ENCODE data around the gene NUP188.
"Not testable (repeated sequence)": the region's sequence is repeated elsewhere in the genome, so short reads cannot be mapped to it uniquely, and the experiment has no call there.

NUP188 gene

DNA sequence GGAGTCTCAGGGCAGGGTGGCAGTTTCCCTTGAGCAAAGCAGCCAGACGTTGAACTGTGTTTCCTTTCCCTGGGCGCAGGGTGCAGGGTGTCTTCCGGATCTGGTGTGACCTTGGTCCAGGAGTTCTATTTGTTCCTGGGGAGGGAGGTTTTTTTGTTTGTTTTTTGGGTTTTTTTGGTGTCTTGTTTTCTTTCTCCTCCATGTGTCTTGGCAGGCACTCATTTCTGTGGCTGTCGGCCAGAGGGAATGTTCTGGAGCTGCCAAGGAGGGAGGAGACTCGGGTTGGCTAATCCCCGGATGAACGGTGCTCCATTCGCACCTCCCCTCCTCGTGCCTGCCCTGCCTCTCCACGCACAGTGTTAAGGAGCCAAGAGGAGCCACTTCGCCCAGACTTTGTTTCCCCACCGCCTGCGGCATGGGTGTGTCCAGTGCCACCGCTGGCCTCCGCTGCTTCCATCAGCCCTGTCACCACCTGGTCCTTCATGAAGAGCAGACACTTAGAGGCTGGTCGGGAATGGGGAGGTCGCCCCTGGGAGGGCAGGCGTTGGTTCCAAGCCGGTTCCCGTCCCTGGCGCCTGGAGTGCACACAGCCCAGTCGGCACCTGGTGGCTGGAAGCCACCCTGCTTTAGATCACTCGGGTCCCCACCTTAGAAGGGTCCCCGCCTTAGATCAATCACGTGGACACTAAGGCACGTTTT, 30.2 kb upstream of the NUP188 start:
- no peak for DNase-seq

DNA sequence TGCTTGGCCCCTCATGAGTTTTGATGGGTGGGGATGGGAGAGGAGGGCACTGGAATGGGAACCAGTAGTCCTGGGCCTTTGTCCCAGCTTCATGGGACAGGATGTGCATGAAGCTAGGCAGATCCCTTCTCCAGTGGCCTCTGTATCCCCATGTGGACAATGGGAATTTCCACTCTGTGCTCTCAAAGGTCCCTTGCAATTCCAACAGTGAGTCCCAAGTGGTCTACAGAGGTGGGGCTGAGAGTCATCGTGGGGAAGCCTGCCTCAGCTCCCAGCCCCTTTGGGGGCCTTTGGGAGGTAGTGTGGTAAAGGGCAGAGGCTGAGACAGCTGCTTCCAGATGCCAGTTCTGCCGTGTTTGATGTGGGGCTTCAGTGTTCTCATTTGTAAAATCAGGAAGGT, 28.6 kb upstream of the NUP188 start:
- no peak for DNase-seq

DNA sequence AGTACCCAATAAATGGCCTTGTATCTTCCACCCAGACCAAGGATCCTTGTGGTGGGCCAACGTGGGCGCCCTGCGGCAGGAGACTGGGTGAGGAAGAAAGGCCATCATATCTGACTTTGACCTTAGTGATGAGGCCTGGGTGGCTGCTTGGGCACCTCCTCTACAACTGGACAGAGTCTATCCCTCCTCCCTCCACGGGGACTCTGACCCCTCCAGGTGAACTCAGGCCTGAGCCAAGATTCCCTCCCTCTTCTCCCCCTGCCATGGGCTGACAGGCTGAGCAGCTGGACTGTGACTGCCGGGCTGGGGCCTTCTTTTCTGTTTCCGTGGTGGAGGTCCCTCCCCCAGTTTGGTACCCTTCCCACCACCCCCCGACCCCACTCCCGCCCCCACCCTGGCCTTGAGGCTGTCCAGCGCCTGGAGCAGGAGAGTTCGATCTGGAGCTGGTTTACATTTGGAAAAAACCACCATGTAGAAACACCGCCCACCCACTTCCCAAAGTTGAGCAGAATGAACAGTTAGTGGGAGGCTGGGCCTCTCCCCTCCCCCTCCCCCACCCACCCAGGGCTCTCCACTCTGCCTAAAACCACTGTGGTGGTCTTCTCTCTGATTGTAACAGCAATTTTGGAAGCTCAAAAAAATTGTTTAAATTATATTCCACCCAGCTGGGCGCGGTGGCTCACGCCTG, 28.0 kb upstream of the NUP188 start:
- DNase-seq = no peak

DNA sequence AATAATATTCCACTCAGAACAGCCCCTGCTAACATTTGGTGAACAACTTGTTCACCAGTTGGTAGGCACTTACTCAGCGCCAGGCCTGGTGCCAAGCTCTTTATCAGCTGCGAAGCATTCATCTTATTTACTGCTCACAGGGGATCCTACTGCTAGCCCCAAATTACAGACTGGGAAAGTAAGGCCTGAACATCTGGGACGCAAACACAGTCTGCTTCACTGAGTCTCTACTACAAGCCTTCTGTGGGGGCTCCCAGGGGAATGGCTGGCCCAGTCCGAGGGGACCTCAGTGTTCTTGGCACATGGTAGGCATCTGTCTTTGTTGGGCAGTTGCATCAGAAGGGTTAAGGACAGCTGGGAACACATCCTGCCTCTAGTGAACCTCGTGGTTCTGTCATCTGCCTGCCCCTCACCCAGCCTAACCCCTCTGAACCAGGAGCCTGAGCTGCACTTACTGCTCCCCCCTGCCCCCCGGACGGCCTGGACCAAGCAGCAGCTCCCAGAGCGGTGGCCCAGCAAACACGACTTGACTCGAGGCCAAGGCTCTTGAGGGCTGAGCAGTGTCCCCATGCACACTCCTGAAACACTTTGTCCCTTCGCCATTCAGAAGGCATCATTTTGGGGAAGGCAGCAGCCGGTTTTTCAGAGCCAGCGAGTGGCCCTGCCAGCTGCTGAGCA, 27.0 kb upstream of the NUP188 start, which contains the start of gene PHYHD1:
PHYHD1 (plus strand) TSS at position 602 of the 678 bp plus-strand sequence. CDS start 1,342 bp downstream, outside the sequence.
- peak; percentile 85 for DNase-seq

DNA sequence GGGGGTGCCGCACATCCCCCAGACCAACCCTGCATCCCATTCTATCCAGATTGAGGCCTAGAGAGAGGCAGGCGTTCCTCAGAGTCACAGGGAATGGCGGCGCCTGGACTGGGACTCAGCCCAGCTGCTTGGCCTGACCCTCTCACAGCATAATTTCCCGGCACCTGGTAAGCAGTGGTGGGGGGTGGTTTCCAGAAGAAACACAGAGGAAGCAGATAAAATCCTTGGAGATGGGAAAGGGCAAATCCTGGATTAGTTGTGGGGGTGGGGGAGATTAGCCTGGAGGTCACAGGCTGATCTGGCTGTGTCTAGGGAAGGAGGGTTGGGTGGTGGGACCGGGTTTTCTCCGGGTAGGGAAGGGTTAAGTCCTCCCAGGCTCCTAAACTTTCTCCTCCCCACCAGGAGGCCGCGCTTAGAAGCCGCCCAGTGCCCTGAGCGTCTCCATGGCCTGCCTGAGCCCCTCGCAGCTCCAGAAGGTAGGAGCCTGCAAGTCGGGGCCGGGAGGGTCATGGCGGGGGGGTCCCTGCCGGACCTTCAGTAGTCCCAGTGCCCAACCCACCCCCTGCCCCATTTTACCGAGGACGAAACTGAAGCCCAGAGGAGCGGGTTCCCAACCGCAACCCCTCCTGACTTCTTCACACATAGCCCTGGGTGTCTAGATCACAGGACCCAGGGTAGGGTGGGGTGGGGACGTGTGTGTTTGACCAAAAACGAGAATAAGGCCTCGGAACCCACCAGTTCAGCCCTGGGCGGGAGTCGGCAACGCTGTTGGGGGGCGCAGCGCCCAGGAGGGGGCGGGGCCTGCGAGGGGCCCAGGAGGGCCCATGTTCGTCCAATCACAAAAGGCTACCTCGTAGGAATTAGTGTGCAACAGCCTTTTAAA, 25.4 kb upstream of the NUP188 start:
- no peak for DNase-seq

DNA sequence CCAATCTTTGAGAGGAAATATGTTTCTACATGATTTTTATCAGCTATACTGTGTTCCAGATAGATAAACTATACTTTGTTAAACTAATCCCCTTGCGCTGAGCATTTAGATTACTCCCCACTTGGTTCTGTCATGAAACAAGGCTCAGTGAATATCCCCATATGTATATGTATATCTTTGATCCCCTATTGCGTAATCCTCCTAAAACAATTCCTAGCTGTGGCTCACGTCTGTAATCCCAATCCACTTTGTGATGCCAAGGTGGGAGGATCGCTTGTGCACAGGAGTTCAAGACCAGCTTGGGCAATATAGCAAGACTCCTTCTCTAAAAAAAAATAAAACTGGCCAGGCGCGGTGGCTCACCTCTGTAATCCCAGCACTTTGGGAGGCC, 24.0 kb upstream of the NUP188 start:
- DNase-seq = no peak

DNA sequence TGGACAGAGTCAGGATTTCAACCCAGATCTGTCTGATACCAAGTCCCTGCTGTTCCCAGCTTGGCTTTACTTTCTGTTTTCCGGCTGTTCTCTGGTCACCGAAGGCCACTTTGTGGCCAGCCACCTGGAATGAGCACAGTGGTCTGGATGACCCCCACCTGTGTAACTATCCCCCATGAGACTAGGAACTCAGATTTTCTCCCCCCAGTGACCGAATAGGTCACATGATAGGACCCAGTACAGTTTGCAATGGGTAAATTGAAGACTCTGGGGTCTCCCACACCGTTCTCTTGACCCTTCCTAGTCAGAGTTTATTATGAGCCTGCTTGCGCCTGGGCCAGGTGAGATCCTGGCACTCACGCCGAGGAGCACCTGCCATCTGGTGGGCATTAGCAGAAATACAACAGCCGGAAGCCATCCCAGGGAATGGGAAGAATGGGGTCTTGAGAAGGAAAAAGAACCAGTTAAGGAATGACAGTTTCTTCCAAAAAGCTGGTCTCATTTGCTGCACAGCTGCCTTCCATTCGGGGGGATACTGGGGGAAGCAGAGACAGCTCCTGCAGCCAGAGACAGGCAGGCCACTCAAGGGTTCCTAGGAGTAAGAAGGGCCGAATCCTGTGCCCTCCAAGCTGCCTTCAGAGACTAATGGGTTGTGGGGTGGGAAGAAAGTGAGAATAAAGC, 19.6 kb upstream of the NUP188 start:
- DNase-seq = peak; percentile 18

DNA sequence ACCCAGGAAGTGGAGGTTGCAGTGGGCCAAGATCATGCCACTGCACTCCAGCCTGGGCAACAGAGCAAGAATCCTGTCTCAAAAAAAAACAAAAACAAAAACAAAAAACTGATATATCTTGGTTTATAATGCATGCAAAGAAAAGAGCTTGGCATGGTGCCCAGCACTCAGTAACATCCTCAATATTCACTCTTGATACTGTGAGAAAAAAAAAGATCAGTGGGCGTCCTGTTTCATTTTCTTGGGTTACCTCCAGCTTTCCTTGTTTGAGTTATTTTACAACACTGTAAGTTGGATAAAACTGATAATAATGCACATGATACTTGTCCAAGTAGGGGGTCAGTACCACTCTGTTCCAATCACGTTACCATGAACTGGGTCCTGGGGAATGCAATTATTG, 18.9 kb upstream of the NUP188 start:
- no peak for DNase-seq

DNA sequence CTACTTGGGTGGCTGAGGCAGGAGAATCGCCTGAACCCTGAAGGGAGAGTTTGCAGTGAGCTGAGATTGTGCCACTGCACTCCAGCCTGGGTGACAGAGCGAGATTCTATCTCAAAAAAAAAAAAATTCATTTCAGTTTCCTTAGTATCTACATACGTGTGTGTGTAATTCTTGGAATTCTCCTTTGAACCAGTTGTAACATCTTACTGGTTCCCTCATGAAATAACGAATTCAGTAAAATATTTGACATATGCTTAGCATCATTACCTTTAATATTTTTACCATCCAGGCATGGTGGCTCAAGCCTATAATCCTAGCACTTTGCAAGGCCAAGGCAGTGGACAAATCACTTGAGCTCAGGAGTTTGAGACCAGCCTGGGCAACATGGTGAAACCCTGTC, 17.9 kb upstream of the NUP188 start:
- DNase-seq = no peak

DNA sequence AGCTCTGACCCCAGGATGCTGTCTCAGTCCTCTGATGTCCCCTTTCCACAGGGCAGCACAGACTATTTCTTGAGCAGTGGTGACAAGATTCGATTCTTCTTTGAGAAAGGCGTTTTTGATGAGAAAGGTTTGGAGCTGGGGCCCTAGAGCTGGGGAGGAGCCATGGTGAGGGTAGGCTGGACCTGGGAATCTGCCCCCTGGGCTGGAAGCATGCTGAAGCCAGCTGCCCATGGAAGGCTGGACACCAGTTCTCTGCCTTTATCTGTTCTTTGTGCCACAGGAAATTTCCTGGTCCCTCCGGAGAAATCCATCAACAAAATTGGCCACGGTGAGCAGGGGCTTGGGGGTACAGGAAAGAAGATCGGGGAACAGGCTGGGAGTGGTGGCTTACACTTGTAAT, 13.8 kb upstream of the NUP188 start:
- no peak for DNase-seq

DNA sequence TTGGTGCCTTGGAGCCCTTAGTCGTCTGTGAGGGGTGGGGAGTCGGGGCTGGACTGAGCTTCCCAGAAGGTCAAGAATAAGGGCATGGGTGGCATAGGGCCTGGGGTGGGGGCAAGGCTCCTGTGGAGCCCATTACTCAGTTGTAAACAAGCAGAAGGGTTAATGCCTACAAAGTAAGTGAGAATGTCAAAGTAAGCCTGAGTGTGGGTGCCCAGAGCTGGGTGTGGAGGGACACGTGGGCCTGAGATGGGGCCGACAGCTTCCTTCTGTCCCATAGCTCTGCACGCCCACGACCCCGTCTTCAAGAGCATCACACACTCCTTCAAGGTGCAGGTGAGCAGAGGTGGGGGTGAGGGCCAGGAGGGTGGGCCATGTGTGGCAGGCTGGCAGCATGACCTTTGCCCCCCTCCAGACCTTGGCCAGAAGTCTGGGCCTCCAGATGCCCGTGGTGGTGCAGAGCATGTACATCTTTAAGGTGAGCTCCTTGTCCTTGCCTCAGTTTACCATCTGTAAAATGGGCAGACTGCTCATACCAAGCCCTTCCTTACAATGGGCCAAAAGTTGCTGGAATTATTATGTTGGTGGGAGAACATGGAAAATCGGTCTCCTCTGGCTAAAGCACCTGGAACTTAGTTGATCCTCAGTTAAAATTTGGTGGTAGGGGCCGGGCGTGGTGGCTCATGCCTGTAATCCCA, 11.2 kb upstream of the NUP188 start:
- no peak for DNase-seq

DNA sequence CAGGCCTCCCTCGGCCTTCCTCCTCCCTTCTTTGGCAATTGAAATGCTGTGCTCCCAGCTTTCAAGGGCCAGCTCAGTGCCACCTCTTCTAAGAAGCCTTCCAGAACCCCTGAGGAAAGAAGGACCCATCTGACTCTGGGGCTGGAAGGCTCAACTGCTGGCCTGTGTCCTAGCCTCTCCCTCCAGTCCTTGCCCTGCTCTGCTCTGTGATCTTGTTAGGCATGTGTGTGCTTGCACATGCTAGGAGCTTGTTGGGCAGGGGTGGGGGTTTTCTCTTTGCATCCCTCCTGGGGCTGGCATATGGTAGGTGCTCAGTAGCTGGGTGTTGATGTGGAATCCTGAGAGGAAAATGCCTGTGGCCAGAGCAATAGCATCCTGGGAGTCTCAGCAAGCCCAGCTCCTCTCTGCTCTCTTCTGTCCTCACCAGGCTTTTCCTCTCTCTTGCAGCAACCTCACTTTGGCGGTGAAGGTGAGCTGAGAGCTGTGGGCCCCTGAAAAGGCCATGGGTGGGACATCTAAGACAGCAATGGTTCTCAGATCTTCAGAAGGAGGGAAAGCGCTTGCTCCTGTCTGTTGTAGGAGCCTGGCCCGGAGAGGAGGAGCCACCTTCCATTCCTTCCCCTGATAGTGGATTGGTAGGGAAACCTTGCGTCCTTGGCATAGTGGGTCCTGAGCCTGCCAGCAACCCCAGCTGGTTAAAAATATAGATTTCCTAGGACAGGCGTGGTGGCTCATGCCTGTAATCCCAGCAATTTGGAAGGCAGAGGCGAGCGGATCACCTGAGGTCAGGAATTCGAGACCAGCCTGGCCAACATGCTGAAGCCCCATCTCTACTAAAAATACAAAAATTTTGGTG, 10.0 kb upstream of the NUP188 start:
- no peak for DNase-seq

DNA sequence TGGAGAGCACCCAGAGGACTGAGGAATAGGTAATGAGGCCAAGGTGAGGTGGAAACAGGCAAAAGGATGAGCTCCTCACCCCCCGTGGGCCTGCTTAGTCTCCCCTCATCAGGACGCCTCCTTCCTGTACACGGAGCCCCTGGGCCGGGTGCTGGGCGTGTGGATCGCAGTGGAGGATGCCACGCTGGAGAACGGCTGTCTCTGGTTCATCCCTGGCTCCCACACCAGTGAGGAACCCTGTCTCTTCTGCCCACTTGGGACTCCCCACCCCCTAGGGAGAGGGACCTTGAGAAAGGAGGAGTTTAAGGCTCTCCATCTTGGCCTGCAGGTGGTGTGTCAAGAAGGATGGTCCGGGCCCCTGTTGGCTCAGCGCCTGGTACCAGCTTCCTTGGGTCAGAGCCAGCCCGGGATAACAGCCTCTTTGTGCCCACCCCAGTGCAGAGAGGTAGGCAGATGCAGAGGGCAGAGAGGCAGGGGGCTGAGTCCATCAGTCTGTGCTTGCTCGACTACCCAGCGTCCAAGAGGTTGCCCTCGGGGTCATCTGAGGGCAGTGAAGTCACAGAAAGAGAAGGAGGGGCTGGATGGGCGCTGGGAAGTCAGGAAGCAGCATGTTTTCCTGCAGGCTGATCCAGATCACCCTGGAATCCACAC, 7.1 kb upstream of the NUP188 start:
- DNase-seq = no peak

DNA sequence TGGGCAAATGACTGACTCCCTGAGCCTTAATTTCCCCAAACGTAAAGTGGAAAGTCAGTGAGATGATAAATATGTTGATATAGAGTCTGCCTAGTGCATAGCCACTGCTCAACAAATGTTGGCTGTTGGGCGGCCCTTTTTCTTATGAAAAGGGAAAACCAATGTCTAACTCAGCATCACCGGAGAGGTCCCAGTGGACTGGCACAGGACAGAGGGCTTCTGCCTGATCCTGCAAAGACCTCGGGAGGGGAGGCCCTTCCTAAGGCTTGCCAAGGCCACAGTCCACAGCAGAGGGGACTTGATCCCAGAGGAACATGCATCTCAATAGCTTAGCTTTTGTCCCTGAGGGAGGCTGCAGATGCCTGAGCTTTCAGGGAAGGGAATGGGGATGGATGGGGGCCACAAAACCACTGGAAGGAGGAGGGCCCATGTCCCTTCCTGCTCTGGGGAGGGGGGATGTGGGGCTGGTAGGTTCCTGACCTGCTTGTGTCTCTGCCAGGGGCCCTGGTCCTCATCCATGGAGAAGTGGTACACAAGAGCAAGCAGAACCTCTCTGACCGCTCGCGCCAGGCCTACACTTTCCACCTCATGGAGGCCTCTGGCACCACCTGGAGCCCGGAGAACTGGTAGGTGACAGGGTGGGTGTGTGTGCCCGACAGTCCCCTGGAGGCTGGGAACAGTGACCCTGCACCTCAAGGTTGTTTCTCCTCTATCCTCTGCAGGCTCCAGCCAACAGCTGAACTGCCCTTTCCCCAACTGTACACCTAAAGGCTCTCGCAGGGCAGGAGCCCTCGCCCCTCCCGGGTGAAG, 6.3 kb upstream of the NUP188 start:
- no peak for DNase-seq

DNA sequence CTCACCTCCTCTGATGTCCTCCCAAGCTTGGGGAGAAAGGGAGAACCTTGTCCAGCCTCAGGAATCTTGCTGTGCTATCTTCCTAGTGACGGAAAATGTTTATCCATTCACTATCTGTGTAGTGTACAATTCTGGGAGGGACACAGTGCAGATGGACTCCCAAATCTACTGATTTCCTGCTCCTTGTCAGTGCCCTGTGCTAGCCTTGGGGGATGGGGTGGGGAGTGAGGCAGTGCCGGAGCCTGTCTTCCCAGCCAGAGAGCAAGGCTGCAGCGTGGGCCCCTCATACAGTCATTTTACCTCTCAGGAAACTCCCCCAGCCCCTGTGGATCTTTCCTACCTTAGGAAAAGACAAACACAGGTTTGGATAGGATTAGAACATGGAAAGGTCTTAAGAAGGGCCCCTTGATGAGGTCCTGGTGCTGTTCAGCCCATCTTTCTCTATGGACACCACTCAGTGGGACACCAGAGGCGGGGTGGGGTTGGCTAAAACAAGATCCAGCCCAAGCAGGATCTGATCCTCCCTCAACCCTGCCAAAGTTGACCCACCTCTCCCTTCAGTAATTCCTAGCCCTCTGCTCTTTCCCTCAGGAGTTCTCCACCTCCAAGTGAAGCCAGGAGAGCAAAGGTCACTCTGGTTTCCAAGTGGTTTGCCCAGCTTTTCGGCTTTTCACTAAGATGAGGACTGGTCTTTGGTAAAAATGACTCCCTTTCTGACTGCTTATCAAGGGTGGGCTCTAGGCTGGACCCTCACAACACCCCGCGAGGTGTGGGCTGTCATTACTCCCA, 3.5 kb upstream of the NUP188 start:
- no peak for DNase-seq

DNA sequence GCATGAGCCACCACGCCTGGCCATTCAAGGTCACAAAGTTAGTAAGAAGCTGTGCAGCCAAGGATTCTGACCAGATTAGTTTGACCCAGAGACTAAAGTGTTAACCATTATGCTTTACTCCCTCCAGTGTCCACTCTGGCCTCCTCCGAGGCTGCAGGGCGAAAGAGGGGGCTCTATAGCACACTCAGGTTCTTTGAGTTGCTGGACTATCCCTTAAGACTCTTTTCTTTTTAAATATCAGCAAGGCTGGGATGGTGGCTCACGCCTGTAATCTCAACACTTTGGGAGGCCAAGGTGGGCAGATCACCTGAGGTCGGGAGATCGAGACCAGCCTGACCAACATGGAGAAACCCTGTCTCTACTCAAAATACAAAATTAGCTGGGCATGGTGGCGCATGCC, 2.5 kb upstream of the NUP188 start:
- not testable (repeated sequence) for DNase-seq

DNA sequence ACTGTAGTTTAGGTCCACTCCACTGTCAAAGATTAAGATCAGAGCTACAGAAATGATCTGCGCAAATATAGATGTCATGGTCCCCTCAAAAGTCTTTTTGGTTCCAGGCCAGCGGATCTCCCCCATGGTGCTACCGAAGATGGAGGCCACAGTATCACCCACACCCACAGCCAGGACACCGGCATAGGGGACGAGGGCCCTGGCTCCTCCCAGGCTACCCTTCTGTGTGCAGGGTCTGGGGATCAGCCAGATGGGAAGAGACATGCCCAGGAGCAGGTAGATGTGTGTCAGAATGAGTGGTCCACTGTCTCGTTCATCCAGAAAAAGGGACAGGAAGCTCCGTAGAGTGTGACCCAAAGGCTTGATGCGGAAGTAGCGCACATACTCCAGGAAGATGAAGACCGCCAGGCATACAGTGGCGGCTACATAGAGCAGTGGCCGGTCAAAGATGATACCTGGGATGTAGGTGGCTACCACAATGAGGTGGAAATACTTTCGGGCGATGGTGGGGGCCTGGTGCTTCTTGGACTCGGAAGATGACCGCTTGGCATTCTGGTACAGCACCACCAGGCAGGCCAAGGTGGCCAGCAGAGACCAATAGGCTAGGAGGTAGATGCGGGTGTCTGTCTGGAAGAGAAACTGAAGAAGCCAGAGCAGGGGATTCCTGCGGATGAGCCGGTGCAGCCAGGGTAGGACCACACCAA, 1.5 kb upstream of the NUP188 start:
- DNase-seq = no peak

Measured in DMS 273 treated with DMSO at 0.1 percent for 48 hours (cell line).